CD14-positive monocyte (primary cell): ENCODE measurements around the gene EME2. TPM values are rescaled to one million over a fixed set of nuclear protein-coding genes. Genes with fewer than 3 reads are reported as not detected.

Experiments used
- DNase-seq, 3 donors: peaks; one replicate each; pipeline ENCODE4 v3.0.0-alpha.2; 2011 to 2022
- H2AFZ ChIP-seq: 2 replicates; pipeline ENCODE4 v1.6.0; 2012; ENCODE audit warnings: mild to moderate bottlenecking, low read depth, low read length, inconsistent platforms; ENCODE audit not compliant: insufficient read depth, poor library complexity, severe bottlenecking
- H3K27ac ChIP-seq, 2 donors: 1 replicate in 1 of 2; 2 replicates in 1 of 2; pipeline ENCODE4 v1.5.1; 2012 to 2013; ENCODE audit warnings: low read length in 2 of 2, control low read depth in 1 of 2, inconsistent platforms in 1 of 2, low read depth in 1 of 2, mild to moderate bottlenecking in 1 of 2
- H3K27me3 ChIP-seq, 2 donors: one replicate each; pipeline versions ENCODE4 v1.6.0 to v1.6.1; 2011 to 2013; ENCODE audit warnings: low read length in 2 of 2; ENCODE audit not compliant: control insufficient read depth in 2 of 2, insufficient read depth in 2 of 2
- H3K36me3 ChIP-seq, 2 donors: replicated peaks in 1 of 2; 1 replicate in 1 of 2; 2 replicates in 1 of 2; pipeline versions ENCODE4 v1.5.1 to v1.6.1; 2012 to 2013; ENCODE audit warnings: low read length in 2 of 2, control low read depth in 1 of 2, inconsistent platforms in 1 of 2, mild to moderate bottlenecking in 1 of 2; ENCODE audit not compliant: insufficient read depth in 2 of 2, control insufficient read depth in 1 of 2
- H3K4me1 ChIP-seq, 2 donors: 1 replicate in 1 of 2; 2 replicates in 1 of 2; pipeline versions ENCODE4 v1.5.1 to v1.6.1; 2012 to 2013; ENCODE audit warnings: low read length in 2 of 2, control low read depth in 1 of 2, inconsistent platforms in 1 of 2, mild to moderate bottlenecking in 1 of 2, moderate library complexity in 1 of 2; ENCODE audit not compliant: insufficient read depth in 2 of 2, control insufficient read depth in 1 of 2
- H3K4me2 ChIP-seq: replicated peaks from 2 replicates; pipeline ENCODE3; 2012; ENCODE audit warnings: low read length, moderate library complexity, mild to moderate bottlenecking; ENCODE audit not compliant: poor library complexity, severe bottlenecking; ENCODE audit errors: extremely low read depth
- H3K4me3 ChIP-seq, 3 experiments: fragments of 200-600 bp in 1 of 3; sonication (generic) in 1 of 3; replicated peaks in 1 of 3; 1 replicate in 2 of 3; 2 replicates in 1 of 3; pipeline ENCODE4 v1.5.1; 2011 to 2013; ENCODE audit warnings: low read length in 3 of 3, mild to moderate bottlenecking in 3 of 3, control low read depth in 2 of 3, low read depth in 2 of 3, inconsistent platforms in 1 of 3, moderate library complexity in 1 of 3
- H3K79me2 ChIP-seq: 2 replicates; pipeline ENCODE4 v1.6.0; 2012; ENCODE audit warnings: mild to moderate bottlenecking, control low read depth, inconsistent platforms, low read length, moderate library complexity; ENCODE audit not compliant: insufficient read depth
- H3K9ac ChIP-seq: 2 replicates; pipeline ENCODE4 v1.6.0; 2017; ENCODE audit warnings: low read length, mild to moderate bottlenecking; ENCODE audit not compliant: insufficient read depth, poor library complexity, severe bottlenecking
- H3K9me3 ChIP-seq, 2 donors: replicated peaks in 1 of 2; 1 replicate in 1 of 2; 2 replicates in 1 of 2; pipeline versions ENCODE4 v1.5.1 to v1.6.1; 2012 to 2013; ENCODE audit warnings: low read length in 2 of 2, control low read depth in 1 of 2; ENCODE audit not compliant: control insufficient read depth in 1 of 2, insufficient read depth in 1 of 2
- H4K20me1 ChIP-seq: 2 replicates; pipeline ENCODE4 v1.6.0; 2012; ENCODE audit warnings: mild to moderate bottlenecking, low read length, control low read depth, moderate library complexity; ENCODE audit not compliant: insufficient read depth
- H3K27ac Mint-ChIP-seq, 7 donors: one replicate each; pipeline ENCODE4 v1.8.0; 2020; ENCODE audit warnings: mild to moderate bottlenecking in 7 of 7, mixed read lengths in 7 of 7, moderate library complexity in 6 of 7, inconsistent platforms in 2 of 7
- H3K27me3 Mint-ChIP-seq, 3 donors: one replicate each; pipeline ENCODE4 v1.8.0; 2021 to 2022; ENCODE audit warnings: low read depth in 3 of 3, mild to moderate bottlenecking in 3 of 3, mixed read lengths in 3 of 3, moderate library complexity in 3 of 3, inconsistent platforms in 1 of 3
- H3K36me3 Mint-ChIP-seq, 2 donors: one replicate each; pipeline ENCODE4 v1.8.0; 2020; ENCODE audit warnings: mixed read lengths in 2 of 2, inconsistent platforms in 1 of 2, mild to moderate bottlenecking in 1 of 2
- H3K4me1 Mint-ChIP-seq: one replicate; pipeline ENCODE4 v1.8.0; 2020; ENCODE audit warnings: mild to moderate bottlenecking, mixed read lengths
- H3K4me3 Mint-ChIP-seq, 2 donors: one replicate each; pipeline ENCODE4 v1.8.0; 2020; ENCODE audit warnings: mild to moderate bottlenecking in 2 of 2, mixed read lengths in 2 of 2, moderate library complexity in 1 of 2
- H3K9me3 Mint-ChIP-seq, 7 donors: one replicate each; pipeline ENCODE4 v1.8.0; 2020 to 2022; ENCODE audit warnings: mixed read lengths in 7 of 7, mild to moderate bottlenecking in 6 of 7, moderate library complexity in 6 of 7, inconsistent platforms in 2 of 7
- CTCF ChIP-seq: fragments of 200-600 bp; IDR thresholded peaks from one replicate; pipeline ENCODE4 v1.8.0; 2022; ENCODE audit warnings: antibody characterized with exemption, mild to moderate bottlenecking
- WGBS: methylation state at CpG from one replicate; pipeline ENCODE4 v1.1.5; 2013; ENCODE audit warnings: missing lambda C conversion rate; ENCODE audit not compliant: insufficient coverage; 5-methylcytosine and 5-hydroxymethylcytosine counted together
- intact Hi-C, 2 donors: fragments of 100-400 bp; cut with micrococcal nuclease; formaldehyde crosslinking; loops; one replicate each; pipeline versions ENCODE4 v1.15.0 to v1.15.1; 2023
- polyA plus RNA-seq, 3 donors: library from polyadenylated mRNA; depleted of rRNA in 1 of 3; unstranded in 2 of 3; stranded (reverse) in 1 of 3; fragments of 300-500 nt in 2 of 3; fragments of >200 nt in 1 of 3; fragmentation: Illumina TruSeq in 2 of 3; gene quantifications; 1 replicate in 2 of 3; 2 replicates in 1 of 3; pipeline ENCODE4 v1.2.3, GENCODE V29; 2012 to 2021

Gene EME2
- polyA plus RNA-seq, 3 donors: 0.26 to 36.6 (median 0.48) TPM

GRCh38 chr16:1763521-1764511 lies 8.8 kb upstream of the EME2 start:
- TF ChIP-seq CTCF: no peak

DNA sequence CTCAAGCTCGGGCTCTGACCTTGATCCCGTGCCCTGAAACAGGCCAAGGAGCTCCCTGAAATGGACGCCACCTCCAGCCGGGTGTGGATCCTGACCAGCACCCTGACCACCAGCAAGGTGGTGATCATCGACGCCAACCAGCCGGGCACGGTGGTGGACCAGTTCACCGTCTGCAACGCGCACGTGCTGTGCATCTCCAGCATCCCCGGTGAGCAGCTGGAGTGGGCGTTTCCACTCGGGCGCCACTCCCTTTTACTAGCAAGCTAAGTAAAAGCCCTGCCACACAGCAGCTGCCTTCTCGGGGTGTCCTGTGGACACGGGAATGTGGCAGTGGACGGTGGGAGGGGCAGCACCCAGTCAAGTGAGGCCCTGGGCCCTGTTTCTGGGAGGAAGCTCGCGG lies 7.6 kb upstream of the EME2 start:
- peaks cover 31% of the 10 kb centered on the region for H4K20me1 ChIP-seq
- intact Hi-C loops: no loop called here
- peaks cover 1 to 4% of the 10 kb centered on the region in 2 donors for H3K4me1 ChIP-seq
- H2AFZ ChIP-seq: no peak overlapping the region
- no peak overlapping the region for H3K4me2 ChIP-seq
- H3K4me3 Mint-ChIP-seq: no peak overlapping the region
- no peak for TF ChIP-seq CTCF
- H3K79me2 ChIP-seq: no peaks in the 10 kb centered on the region
- no peaks in the 10 kb centered on the region for H3K9me3 ChIP-seq
- DNase-seq: no peak
- peaks cover 0 to 2% (median 0%) of the 10 kb centered on the region in 7 donors for H3K9me3 Mint-ChIP-seq
- H3K36me3 ChIP-seq: peaks cover 86 to 89% of the 10 kb centered on the region in 2 donors
- no peaks in the 10 kb centered on the region for H3K27me3 ChIP-seq
- no peak overlapping the region for H3K4me3 ChIP-seq
- peaks cover 0 to 2% (median 2%) of the 10 kb centered on the region in 3 donors for H3K27me3 Mint-ChIP-seq
- peaks cover 3% of the 10 kb centered on the region for H3K4me1 Mint-ChIP-seq
- H3K27ac ChIP-seq: no peak overlapping the region
- H3K27ac Mint-ChIP-seq: peak overlapping the region in 1 of 7 donors; percentile 30
- 92% methylated on average over 16 of the region's 21 CpGs for WGBS
- no peak overlapping the region for H3K9ac ChIP-seq
- H3K36me3 Mint-ChIP-seq: peaks cover 49 to 78% of the 10 kb centered on the region in 2 donors

More at GRCh38 chr16:1763521-1764511, 8.8 kb upstream of the EME2 start:
- H3K9me3 Mint-ChIP-seq: peaks cover 0 to 2% (median 0%) of the 10 kb centered on the region in 7 donors
- Histone ChIP-seq H2AFZ (no peak overlapping the region), H3K27ac (no peak overlapping the region), H3K36me3 (peaks cover 92 to 95% of the 10 kb centered on the region in 2 donors), H3K79me2 (no peaks in the 10 kb centered on the region), H3K4me2 (no peak overlapping the region), H3K27me3 (no peaks in the 10 kb centered on the region), H3K4me1 (no peaks in the 10 kb centered on the region), H3K9ac (no peak overlapping the region), H3K4me3 (no peak overlapping the region), H3K9me3 (no peaks in the 10 kb centered on the region), H4K20me1 (peaks cover 22% of the 10 kb centered on the region)
- H3K4me1 Mint-ChIP-seq: no peaks in the 10 kb centered on the region
- DNase-seq: no peak
- no peak overlapping the region for H3K27ac Mint-ChIP-seq
- peaks cover 0 to 3% (median 2%) of the 10 kb centered on the region in 3 donors for H3K27me3 Mint-ChIP-seq
- WGBS: 94% methylated on average over 55 of the region's 81 CpGs
- intact Hi-C loops: no loop called here
- peaks cover 51 to 88% of the 10 kb centered on the region in 2 donors for H3K36me3 Mint-ChIP-seq
- H3K4me3 Mint-ChIP-seq: no peak overlapping the region
